ENCODE measurements around the gene BANP. TPM values are rescaled to one million over a fixed set of nuclear protein-coding genes. Genes with fewer than 3 reads are reported as not detected.
"Not testable (repeated sequence)": the region's sequence is repeated elsewhere in the genome, so short reads cannot be mapped to it uniquely, and the experiment has no call there.

Gene BANP
- total RNA-seq, 2 donors from 2014 or later = 31.3 to 59.2 TPM

DNA sequence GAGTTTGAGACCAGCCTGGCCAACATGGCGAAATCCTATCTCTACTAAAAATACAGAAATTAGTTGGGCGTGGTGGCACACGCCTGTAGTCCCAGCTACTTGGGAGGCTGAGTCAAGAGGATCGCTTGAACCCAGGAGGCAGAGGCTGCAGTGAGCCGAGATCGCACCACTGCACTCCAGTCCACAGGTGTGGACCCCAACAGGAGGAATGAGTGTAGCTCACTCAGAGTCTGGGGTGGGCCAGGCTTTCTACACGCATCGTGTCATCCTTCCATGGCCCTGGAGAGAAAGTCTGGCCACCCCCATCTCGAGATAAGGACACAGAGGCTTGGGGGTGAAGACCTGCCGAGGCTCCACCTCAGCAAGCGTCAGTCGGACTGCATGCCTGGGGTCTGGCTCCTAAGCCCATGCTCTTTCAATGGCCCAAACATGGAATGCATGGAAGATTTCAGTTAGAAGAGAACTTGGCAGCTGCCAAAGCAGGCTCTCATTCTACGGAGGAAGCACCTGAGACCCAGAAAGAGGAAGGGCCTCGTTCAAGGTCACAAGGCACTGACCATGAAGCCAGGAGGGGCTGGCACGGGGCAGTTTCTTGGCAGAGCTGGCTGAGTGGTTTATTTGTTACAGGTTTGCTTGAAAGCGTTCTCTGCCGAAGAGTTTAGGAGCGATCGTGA lies 16.3 kb upstream of the BANP start:
- H3K36me3 Mint-ChIP-seq; H3K4me1 Mint-ChIP-seq (ENCODE audit: low read depth in 2 of 2); ATAC-seq; DNase-seq (ENCODE audit: low spot score); H3K9me3 Mint-ChIP-seq; H3K4me3 Mint-ChIP-seq; H3K27ac Mint-ChIP-seq: not testable (repeated sequence)
- H3K27me3 Mint-ChIP-seq = peaks cover 3 to 16% of the 10 kb centered on the region in 2 donors

DNA sequence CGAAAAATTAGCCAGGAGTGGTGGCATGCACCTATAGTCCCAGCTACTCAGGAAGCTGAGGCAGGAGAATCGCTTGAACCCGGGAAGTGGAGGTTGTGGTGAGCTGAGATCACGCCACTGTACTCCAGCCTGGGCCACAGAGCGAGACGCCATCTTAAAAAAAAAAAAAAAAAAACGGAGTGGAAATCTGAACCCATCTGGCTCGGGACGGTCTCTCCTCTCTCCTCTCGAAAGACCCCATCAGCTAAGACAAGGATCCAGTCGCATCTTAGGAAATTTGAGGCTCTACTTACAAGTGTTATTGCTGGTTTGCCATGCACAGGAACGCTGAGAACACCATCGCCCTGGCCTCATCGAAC lies 15.2 kb upstream of the BANP start:
- not testable (repeated sequence) for H3K9me3 Mint-ChIP-seq; DNase-seq (ENCODE audit: low spot score); H3K4me3 Mint-ChIP-seq; H3K4me1 Mint-ChIP-seq (ENCODE audit: low read depth in 2 of 2); H3K36me3 Mint-ChIP-seq; ATAC-seq; H3K27ac Mint-ChIP-seq
- peaks cover 3 to 18% of the 10 kb centered on the region in 2 donors for H3K27me3 Mint-ChIP-seq

DNA sequence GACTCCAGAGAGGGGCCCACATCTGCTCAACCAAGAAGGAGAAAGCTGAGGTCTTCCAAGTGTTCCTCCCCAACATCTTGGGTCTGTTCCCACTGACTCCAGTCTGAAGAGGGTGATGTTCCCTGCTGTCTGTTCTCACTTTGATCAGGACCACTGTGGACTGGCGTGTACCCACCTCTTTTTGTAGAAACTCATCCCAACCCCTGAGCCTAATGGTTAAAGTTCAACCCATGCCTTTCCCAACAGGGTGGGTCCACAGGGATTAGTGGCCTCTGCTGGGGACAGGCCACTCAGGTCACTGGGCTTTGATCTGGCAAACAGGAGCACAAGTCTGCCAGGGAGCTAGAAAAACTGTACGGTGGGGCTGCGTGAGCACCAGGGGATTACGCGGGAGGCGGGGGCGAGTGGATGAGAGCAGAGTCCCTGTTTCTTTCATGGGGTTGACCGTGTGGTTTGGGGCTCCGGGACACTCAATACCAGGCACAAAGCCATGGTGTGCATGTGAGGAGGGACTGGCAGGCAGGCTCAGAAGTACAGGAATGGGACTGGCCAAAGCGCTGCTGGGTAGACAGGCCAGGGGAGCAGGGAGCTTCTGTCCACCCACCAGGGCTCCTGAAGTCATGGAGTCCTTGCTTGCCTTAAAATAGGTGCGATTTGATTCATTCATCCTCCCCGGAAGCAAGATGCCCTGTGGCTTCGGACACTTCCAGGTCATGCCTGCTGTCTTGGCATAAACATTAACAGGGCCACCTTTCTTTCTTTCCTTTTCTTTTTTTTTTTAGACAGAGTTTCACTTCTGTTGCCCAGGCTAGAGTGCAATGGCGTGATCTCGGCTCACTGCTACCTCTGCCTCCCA lies 14.6 kb upstream of the BANP start, which contains the start of gene CA5A:
TSS of gene CA5A (minus strand) at position 155 of the 856 bp plus-strand sequence. CDS start at position 76, 79 bp downstream.
- ATAC-seq = peak; percentile 20 to 41
- DNase-seq (ENCODE audit: low spot score) = peak; percentile 25
- H3K9me3 Mint-ChIP-seq = peaks cover 3% of the 10 kb centered on the region
- H3K4me1 Mint-ChIP-seq (ENCODE audit: low read depth in 2 of 2) = no peaks in the 10 kb centered on the region
- peaks cover 3 to 18% of the 10 kb centered on the region in 2 donors for H3K27me3 Mint-ChIP-seq
- H3K4me3 Mint-ChIP-seq = no peak within 1 kb of the TSS
- no peak within 1 kb of the TSS for H3K27ac Mint-ChIP-seq
- H3K36me3 Mint-ChIP-seq = no peaks in the 10 kb centered on the region

DNA sequence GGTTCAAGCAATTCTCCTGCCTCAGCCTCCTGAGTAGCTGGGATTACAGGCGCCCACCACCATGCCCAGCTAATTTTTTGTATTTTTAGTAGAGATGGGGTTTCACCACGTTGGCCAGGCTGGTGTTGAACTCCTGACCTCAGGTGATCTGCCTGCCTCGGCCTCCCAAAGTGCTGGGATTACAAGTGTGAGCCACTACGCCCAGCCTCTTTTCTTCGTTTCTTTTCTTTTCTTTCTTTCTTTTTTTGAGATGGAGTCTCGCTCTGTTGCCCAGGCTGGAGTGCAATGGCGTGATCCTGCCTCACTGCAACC lies 14.0 kb upstream of the BANP start:
- H3K27me3 Mint-ChIP-seq = peaks cover 3 to 18% of the 10 kb centered on the region in 2 donors
- DNase-seq (ENCODE audit: low spot score); H3K27ac Mint-ChIP-seq; H3K36me3 Mint-ChIP-seq; H3K4me1 Mint-ChIP-seq (ENCODE audit: low read depth in 2 of 2); H3K4me3 Mint-ChIP-seq; H3K9me3 Mint-ChIP-seq; ATAC-seq: not testable (repeated sequence)

DNA sequence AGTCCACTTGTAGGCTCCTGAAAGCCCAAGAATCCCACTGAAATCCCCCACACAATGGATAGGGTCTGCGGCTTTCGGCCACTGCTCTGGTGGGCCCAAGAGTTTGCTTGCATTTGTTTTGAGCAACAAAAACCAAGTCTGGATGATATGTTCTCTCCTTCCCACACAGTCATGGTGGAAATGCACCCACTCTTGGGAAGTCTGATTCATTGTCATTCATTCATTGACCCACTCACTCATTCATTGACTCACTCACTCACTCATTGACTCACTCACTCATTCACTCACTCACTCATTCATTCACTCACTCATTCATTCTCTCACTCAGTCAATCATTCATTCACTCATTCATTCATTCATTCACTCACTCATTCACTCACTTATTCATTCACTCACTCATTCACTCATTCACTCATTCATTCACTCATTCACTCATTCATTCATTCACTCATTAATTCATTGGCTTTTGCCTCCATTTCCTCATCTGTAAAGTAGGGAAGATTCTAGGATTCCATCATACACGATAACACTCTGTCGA lies 12.8 kb upstream of the BANP start:
- H3K4me1 Mint-ChIP-seq (ENCODE audit: low read depth in 2 of 2) = no peaks in the 10 kb centered on the region
- H3K36me3 Mint-ChIP-seq = no peaks in the 10 kb centered on the region
- H3K4me3 Mint-ChIP-seq = no peak overlapping the region
- H3K9me3 Mint-ChIP-seq = peaks cover 3% of the 10 kb centered on the region
- ATAC-seq = no peak
- peaks cover 3 to 18% of the 10 kb centered on the region in 2 donors for H3K27me3 Mint-ChIP-seq
- no peak overlapping the region for H3K27ac Mint-ChIP-seq
- no peak for DNase-seq (ENCODE audit: low spot score)

DNA sequence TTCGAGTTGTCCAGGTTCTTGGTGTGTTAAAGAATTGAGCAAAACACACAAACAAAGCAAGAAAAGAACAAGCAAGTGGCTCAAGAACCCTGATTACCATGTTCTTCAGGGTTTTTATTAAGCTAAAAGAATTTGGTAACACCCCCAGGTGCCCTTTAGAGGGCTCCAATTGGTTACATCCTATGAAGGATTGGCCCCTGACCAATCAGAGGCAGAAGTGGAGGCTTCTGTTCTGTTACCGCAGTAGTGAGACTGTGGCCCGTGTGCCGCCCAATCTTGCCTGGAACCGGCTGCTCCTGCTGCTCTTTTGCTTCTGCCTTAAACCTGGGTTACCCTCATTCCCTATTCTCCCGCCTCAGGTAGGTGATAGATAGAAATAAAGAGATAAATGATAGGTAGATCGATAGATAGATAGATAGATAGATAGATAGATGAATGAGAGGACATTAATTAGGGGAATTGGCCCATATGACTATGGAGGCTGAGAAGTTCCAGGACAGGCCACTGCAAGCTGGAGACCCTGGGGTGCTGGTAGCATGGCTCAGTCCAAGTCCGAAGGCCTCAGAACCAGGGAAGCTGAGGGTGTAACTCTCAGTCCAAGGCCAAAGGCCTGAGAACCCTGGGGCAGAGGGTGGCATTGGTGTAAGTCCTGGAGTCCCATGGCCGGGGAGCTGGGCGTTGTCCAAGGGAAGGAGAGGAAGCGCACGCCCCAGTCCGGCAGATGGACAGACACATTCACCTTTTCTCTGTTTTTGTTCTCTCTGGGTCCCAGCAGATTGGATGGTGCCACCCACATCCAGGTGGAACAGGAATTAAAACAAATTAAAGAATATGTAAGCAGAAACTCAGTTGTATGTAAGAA lies 11.4 kb upstream of the BANP start:
- DNase-seq (ENCODE audit: low spot score) = peak; percentile 49
- Mint-ChIP-seq H3K4me1 (ENCODE audit: low read depth in 2 of 2) (no peaks in the 10 kb centered on the region), H3K27me3 (peaks cover 3 to 18% of the 10 kb centered on the region in 2 donors), H3K4me3 (no peak overlapping the region), H3K9me3 (peaks cover 3% of the 10 kb centered on the region), H3K36me3 (no peaks in the 10 kb centered on the region), H3K27ac (no peak overlapping the region)
- ATAC-seq = no peak

DNA sequence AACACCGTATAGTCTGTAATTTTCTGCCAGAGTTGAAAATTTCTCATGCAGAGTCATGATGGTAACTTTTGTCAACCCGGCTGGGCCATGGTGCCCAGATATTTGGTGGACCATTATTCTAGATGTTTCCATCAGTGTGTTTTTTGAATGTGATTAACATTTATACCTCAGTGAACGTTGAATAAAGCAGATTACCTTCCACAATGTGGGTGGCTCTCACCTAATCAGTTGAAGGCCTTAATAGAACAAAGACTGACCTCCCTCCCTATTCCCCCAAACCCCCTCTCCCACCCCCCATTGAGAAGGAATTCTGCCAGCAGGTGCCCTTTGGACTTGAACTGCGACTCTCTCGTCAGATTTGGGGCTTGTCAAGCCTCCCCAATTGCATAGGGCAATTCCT lies 8.6 kb upstream of the BANP start:
- Mint-ChIP-seq H3K36me3 (no peaks in the 10 kb centered on the region), H3K4me3 (no peak overlapping the region), H3K27me3 (peaks cover 4 to 18% of the 10 kb centered on the region in 2 donors), H3K27ac (no peak overlapping the region), H3K9me3 (peaks cover 3% of the 10 kb centered on the region), H3K4me1 (ENCODE audit: low read depth in 2 of 2) (peaks cover 0 to 4% of the 10 kb centered on the region in 2 donors)
- ATAC-seq (no peak), DNase-seq (ENCODE audit: low spot score) (no peak)

DNA sequence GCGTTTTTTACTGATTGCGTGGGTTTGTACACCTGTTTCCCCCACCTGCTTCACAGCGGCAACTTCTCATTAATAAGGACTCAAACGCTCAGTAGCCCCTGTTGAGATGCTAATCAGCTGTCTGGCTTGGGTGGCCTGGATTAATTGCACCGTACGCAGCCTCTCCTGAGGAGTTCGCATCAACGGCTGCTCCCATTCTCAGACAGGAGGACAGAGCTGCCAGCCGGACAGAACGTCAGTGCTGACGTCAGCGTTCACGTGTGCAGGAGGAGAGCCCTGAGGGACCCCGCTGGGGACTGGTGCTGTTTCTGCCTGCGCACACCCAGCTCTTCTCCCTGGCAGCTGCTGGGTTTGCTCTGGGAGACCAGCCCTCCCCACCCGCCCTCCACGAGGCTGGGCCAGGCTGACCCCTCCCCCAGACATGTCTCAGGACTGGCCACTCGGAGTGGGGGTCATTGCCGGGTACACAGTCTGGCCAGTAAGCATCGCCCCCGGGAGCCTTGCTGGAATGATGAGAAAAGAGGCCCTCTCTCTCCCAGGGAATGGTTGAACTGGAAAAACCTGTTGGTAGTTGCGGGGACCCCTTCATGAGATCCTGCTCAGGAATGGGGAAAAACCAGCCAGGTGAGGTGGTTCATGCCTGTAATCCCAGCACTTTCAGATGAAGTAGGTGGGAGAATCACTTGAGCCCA lies 5.7 kb upstream of the BANP start:
- Mint-ChIP-seq H3K27ac (no peak overlapping the region), H3K27me3 (peaks cover 0 to 3% of the 10 kb centered on the region in 2 donors), H3K36me3 (no peaks in the 10 kb centered on the region), H3K4me3 (no peak overlapping the region), H3K9me3 (no peaks in the 10 kb centered on the region), H3K4me1 (ENCODE audit: low read depth in 2 of 2) (peaks cover under 1 to 11% of the 10 kb centered on the region in 2 donors)
- peak; percentile 31 to 55 for ATAC-seq
- peak; percentile 45 for DNase-seq (ENCODE audit: low spot score)

DNA sequence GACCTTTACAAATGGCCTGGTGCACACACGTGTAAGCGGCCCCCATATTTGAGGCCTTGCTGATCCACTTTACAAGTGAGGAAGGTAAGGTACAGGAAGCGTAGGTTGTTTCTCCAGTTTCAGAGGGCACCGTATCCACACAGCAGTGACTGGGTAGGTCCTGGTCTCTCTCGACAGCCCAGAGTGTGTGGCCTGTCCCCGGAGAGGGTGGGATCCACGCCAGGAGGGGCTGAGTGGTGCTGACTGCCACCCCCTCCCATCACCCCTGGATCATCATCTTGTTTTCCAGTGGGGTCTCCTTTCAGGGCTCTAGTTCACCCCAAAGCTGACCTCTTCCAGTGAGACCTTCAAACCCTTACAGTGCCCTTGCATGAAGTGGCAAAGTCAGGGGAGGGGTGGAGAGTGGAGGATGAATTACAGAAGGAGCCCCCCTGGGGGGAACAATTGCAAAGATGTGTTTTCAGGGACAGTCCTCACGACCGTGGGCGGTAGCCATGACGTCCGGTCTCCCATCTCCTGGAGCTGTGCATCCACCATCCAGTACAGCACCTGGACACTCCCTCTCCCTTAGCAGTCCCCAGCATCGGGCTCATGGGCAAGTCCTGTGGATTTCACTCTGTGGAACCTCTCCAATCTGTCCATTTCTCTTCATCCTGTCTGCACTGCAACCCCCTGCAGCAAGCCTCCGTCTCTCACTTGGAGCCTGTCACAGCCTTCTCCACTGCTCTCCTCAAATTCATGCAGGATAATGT lies 4.5 kb upstream of the BANP start:
- ATAC-seq = no peak
- Mint-ChIP-seq H3K4me3 (no peak overlapping the region), H3K27me3 (peaks cover 0 to 3% of the 10 kb centered on the region in 2 donors), H3K4me1 (ENCODE audit: low read depth in 2 of 2) (peaks cover 4 to 11% of the 10 kb centered on the region in 2 donors), H3K27ac (no peak overlapping the region), H3K36me3 (no peaks in the 10 kb centered on the region), H3K9me3 (no peaks in the 10 kb centered on the region)
- peak; percentile 26 for DNase-seq (ENCODE audit: low spot score)

DNA sequence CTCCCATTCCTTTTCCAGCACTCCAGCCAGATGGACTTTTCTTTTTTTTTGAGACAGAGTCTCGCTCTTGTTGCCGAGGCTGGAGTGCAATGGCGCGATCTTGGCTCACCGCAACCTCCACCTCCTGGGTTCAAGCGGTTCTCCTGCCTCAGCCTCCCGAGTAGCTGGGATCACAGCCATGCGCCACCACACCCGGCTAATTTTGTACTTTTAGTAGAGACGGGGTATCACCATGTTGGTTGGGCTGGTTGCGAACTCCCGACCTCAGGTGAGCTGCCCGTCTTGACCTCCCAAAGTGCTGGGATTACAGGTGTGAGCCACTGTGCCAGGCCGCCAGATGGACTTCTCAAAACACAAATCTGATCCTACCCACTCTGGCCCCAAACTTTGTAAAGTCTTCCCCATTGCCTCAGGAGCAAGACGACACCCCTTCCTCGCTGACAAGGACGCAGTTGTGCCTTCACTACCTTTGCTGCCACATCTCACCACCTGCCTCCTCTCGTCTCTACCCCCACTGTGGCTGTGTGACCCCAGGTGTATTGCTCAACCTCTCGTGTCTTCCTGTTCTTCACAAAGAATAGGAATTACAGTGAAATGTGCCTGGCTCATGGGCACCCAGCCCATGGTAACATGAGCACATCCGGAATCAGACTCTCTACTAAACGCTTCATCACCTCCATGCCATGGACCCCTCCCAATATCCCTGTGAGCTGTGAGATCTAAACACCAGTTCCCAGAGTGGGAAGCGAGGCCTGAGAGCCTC lies 3.7 kb upstream of the BANP start:
- H3K4me3 Mint-ChIP-seq = no peak overlapping the region
- ATAC-seq (no peak), DNase-seq (ENCODE audit: low spot score) (peak; percentile 34)
- peaks cover 0 to 3% of the 10 kb centered on the region in 2 donors for H3K27me3 Mint-ChIP-seq
- no peaks in the 10 kb centered on the region for H3K9me3 Mint-ChIP-seq
- H3K36me3 Mint-ChIP-seq = peaks cover 5% of the 10 kb centered on the region
- H3K4me1 Mint-ChIP-seq (ENCODE audit: low read depth in 2 of 2) = peaks cover 12 to 17% of the 10 kb centered on the region in 2 donors
- H3K27ac Mint-ChIP-seq = peak overlapping the region; percentile 45 to 90

DNA sequence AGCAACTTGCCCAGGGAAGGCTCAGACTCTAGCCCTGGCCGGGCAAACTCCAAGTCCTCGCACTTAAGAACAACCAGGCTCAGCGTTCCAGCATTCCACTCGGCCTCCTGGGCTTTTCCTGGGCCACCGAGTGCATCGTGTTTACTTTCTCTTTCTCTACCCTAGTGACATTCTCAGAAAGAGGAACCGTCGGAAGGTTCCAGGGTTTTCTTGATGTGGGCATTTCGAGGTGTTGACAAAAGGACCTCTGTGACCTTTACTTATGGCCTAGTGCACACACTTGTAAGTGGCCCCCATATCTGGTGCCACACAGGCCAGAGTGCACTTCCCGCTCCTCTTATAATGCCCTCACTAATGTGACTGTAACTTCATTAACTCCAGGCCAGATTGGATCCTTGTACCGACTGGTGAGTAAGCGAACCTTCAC lies 3.1 kb upstream of the BANP start:
- Mint-ChIP-seq H3K36me3 (peaks cover 5% of the 10 kb centered on the region), H3K27me3 (peaks cover 0 to 3% of the 10 kb centered on the region in 2 donors), H3K4me1 (ENCODE audit: low read depth in 2 of 2) (peaks cover 12 to 17% of the 10 kb centered on the region in 2 donors), H3K4me3 (no peak overlapping the region), H3K27ac (peak overlapping the region; percentile 45 to 90), H3K9me3 (no peaks in the 10 kb centered on the region)
- DNase-seq (ENCODE audit: low spot score) (peak; percentile 53), ATAC-seq (no peak)

DNA sequence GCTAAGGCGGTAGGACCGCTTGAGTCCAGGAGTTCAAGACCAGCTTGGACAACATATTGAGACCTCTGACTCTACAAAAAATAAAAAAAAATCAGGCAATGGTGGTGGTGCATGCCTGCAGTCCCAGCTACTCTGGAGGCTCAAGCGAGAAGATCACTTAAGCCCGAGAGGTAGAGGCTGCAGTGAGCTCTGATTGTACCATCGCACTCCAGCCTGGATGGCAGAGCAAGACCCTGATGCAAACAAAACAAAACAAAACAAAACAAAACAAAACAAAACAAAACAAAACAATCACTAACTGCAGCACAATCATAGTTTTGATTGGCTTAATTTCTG lies 2.5 kb upstream of the BANP start:
- peak overlapping the region; percentile 45 to 90 for H3K27ac Mint-ChIP-seq
- H3K27me3 Mint-ChIP-seq = peaks cover 0 to 3% of the 10 kb centered on the region in 2 donors
- no peaks in the 10 kb centered on the region for H3K9me3 Mint-ChIP-seq
- H3K4me3 Mint-ChIP-seq = no peak overlapping the region
- ATAC-seq = no peak
- H3K36me3 Mint-ChIP-seq = peaks cover 8% of the 10 kb centered on the region
- peaks cover 17 to 22% of the 10 kb centered on the region in 2 donors for H3K4me1 Mint-ChIP-seq (ENCODE audit: low read depth in 2 of 2)
- no peak for DNase-seq (ENCODE audit: low spot score)

All from natural killer cell treated with Interleukin-12 subunit alpha and Interleukin-12 subunit beta and Interleukin-15 and Interleukin-18, amount 100 ng/mL, for 72 hours (primary cell).